ENCODE results near the gene TIGD2. TPM values are rescaled to one million over a fixed set of nuclear protein-coding genes. Genes with fewer than 3 reads are reported as not detected.
A peak's percentile ranks its signal among the peaks of the same experiment; 100 is the strongest.

Gene TIGD2
- total RNA-seq: 6.2 and 7.6 TPM in 2 replicates

DNA sequence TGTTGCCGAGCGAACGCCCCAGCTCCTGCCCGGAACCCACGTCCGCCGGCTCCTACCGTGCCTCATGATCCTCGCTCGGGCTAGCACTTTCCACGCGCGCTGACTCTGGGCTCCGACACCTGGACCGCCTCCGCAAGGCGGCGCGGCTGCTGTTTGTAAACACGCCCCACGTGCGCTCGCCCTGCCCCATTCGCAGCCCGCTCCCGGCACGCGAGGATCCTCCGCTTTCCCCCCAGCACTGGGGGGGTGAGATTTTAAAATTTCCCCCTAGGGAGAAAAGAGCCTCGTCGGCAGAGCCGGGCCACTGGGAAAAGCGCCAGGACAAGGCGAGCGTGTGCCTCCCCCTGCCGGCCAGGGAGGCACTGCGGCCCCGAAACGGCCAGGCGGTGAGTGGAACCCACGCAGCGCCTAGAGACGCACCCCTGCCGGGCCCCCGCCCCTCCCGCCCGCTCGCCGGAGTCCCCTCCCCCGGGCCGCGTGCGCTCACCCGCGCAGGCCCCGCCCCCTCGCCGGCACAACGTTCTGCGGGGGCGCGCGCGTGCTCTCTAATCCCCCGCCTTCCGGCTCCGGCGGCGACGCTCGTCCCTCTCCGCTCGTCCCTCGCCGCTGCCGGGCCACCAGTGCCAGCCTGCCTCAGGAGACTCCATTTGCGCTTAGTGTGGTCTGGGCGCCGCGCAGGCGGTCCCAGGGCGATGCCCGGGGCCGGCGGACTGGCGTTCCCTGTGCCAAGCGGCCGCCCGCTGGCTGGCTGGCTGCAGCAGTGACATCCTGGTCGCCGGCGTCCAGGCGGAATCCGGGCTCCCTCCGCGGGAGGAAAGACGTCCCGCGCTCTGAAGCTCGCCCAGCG, at the start of gene TIGD2:
Gene TIGD2 (plus strand): TSS at position 548 of the 847 bp plus-strand sequence. CDS start 1,442 bp downstream, outside the sequence.
- Histone ChIP-seq H3K27me3 (ENCODE audit: control insufficient read depth, insufficient read depth, low read length) (peaks cover 10% of the 10 kb centered on the region), H3K36me3 (ENCODE audit: control insufficient read depth, insufficient read depth, low read length) (no peaks in the 10 kb centered on the region), H3K4me3 (ENCODE audit: low read depth, low read length) (peak within 1 kb of the TSS; percentile 61)
- DNase-seq (ENCODE audit: low read depth): no peak
- TF ChIP-seq, protein P1, sequence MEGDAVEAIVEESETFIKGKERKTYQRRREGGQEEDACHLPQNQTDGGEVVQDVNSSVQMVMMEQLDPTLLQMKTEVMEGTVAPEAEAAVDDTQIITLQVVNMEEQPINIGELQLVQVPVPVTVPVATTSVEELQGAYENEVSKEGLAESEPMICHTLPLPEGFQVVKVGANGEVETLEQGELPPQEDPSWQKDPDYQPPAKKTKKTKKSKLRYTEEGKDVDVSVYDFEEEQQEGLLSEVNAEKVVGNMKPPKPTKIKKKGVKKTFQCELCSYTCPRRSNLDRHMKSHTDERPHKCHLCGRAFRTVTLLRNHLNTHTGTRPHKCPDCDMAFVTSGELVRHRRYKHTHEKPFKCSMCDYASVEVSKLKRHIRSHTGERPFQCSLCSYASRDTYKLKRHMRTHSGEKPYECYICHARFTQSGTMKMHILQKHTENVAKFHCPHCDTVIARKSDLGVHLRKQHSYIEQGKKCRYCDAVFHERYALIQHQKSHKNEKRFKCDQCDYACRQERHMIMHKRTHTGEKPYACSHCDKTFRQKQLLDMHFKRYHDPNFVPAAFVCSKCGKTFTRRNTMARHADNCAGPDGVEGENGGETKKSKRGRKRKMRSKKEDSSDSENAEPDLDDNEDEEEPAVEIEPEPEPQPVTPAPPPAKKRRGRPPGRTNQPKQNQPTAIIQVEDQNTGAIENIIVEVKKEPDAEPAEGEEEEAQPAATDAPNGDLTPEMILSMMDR (IDR thresholded peaks at IDR 0.05; ENCODE audit: insufficient read depth, low read length, poor library complexity, severe bottlenecking): peak; percentile 76

DNA sequence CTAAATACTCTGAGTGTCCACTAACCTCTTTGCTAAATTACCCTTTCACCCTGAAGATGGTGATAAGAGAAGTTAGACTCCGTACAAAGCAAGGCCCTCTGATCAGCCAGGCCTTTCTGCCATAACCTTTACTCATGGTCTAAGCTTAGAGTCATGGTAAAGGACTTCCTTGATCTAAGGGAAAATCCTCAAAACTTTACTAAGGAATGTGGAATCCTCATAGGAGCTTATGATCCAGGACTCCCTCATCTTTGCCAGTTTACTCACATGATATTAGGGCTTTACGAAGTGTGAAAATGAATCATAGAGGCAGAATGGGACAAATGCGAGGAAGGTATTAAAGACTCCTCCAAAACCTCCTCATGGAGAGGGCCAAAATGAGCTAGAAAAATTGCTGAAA, 46.5 kb upstream of the TIGD2 start:
- TF ChIP-seq, protein P1 (IDR thresholded peaks at IDR 0.05; ENCODE audit: insufficient read depth, low read length, poor library complexity, severe bottlenecking): no peak
- DNase-seq (ENCODE audit: low read depth): no peak
- no peaks in the 10 kb centered on the region for H3K36me3 ChIP-seq (ENCODE audit: control insufficient read depth, insufficient read depth, low read length)
- H3K4me3 ChIP-seq (ENCODE audit: low read depth, low read length): no peak overlapping the region
- no peaks in the 10 kb centered on the region for H3K27me3 ChIP-seq (ENCODE audit: control insufficient read depth, insufficient read depth, low read length)

DNA sequence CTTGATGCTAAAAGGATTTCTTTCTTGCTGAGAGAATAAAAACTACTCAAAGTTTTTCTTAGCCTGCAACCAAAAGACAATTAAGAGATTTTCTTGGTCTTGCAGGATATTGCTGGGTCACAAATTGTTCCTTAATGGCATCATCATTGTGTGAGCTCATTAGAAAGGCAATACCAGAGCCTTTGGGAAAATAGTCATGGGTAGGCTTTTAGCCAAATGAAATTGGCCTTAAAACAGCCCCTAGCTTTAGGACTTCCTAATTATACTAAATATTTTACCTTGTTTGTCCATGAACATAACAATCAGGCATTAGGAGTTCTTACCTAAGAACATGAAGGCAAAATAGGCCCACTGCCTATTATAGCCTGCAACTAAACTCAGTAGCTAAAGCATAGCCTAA, 43.9 kb upstream of the TIGD2 start:
- DNase-seq (ENCODE audit: low read depth): no peak
- Histone ChIP-seq H3K4me3 (ENCODE audit: low read depth, low read length) (no peak overlapping the region), H3K27me3 (ENCODE audit: control insufficient read depth, insufficient read depth, low read length) (no peaks in the 10 kb centered on the region), H3K36me3 (ENCODE audit: control insufficient read depth, insufficient read depth, low read length) (no peaks in the 10 kb centered on the region)
- TF ChIP-seq, protein P1 (IDR thresholded peaks at IDR 0.05; ENCODE audit: insufficient read depth, low read length, poor library complexity, severe bottlenecking): no peak

DNA sequence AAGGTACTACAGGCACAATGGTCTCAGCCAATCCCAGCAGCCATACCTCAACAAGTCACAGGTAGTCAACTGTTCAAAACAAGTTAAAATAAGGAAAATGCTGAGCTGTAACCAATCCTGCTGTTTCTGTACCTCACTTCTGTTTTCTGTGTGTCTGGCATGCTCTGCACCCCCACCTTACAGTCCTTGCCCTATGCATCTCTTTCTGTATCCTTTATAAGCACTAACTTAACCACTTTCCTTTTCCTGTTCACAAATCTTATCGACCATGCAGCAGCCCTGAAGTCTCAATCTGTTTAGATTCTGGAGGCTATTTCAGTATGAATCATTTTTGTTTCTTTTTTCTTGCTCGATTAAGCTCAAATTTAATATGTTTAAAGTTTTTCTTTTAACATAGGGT, 41.9 kb upstream of the TIGD2 start:
- Histone ChIP-seq H3K36me3 (ENCODE audit: control insufficient read depth, insufficient read depth, low read length) (no peaks in the 10 kb centered on the region), H3K27me3 (ENCODE audit: control insufficient read depth, insufficient read depth, low read length) (no peaks in the 10 kb centered on the region), H3K4me3 (ENCODE audit: low read depth, low read length) (no peak overlapping the region)
- DNase-seq (ENCODE audit: low read depth): no peak
- TF ChIP-seq, protein P1 (IDR thresholded peaks at IDR 0.05; ENCODE audit: insufficient read depth, low read length, poor library complexity, severe bottlenecking): no peak

DNA sequence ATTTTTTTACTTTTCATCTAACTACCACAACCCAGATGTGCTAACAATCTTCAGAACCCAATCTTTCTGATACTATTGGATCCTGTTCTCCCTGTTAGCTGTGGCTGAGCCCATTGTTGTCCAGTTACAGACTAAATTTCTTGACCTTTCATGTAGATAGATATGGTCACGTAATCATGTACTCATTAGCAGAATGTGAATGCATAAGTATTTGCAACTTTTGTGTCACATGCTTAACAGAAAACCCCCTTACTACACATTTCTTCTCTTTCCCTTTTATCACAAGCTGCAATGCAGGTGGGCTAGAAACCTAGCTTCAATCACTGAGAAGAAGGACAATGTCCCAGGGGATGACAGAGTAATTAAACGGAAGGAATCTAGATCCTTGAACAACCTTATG, 41.3 kb upstream of the TIGD2 start:
- no peaks in the 10 kb centered on the region for H3K27me3 ChIP-seq (ENCODE audit: control insufficient read depth, insufficient read depth, low read length)
- no peak overlapping the region for H3K4me3 ChIP-seq (ENCODE audit: low read depth, low read length)
- TF ChIP-seq, protein P1 (IDR thresholded peaks at IDR 0.05; ENCODE audit: insufficient read depth, low read length, poor library complexity, severe bottlenecking): no peak
- DNase-seq (ENCODE audit: low read depth): no peak
- no peaks in the 10 kb centered on the region for H3K36me3 ChIP-seq (ENCODE audit: control insufficient read depth, insufficient read depth, low read length)
